Activated naive CD4-positive, alpha-beta T cell treated with anti-CD3 and anti-CD28 coated beads, Interleukin-2, amount 50 U/mL, for 72 hours (primary cell): ENCODE results near the gene PM20D1. TPM values are rescaled to one million over a fixed set of nuclear protein-coding genes. Genes with fewer than 3 reads are reported as not detected.
A peak's percentile ranks its signal among the peaks of the same experiment; 100 is the strongest.
"Not testable (repeated sequence)": the region's sequence is repeated elsewhere in the genome, so short reads cannot be mapped to it uniquely, and the experiment has no call there.

Source experiments
- ATAC-seq, 2 donors: fragments of 150-1000 bp; cut with Tn5 transposase; 2 replicates each; pipeline ENCODE4 v1.10.0; 2021; ENCODE audit warnings: mild to moderate bottlenecking in 2 of 2, moderate library complexity in 2 of 2
- DNase-seq, 2 donors: peaks; one replicate each; pipeline ENCODE4 v3.0.0; 2021 to 2022; ENCODE audit warnings: low spot score in 2 of 2
- H3K27ac Mint-ChIP-seq, 2 donors: one replicate each; pipeline ENCODE4 v1.8.0; 2022; ENCODE audit warnings: mild to moderate bottlenecking in 2 of 2, mixed read lengths in 2 of 2
- H3K36me3 Mint-ChIP-seq, 2 donors: one replicate each; pipeline ENCODE4 v1.8.0; 2022; ENCODE audit warnings: mixed read lengths in 2 of 2
- H3K9me3 Mint-ChIP-seq, 2 donors: one replicate each; pipeline ENCODE4 v1.8.0; 2022; ENCODE audit warnings: mixed read lengths in 2 of 2
- total RNA-seq, 2 donors: library from RNA; stranded (reverse); gene quantifications; one replicate each; pipeline ENCODE4 v1.2.3, GENCODE V29; 2022

PM20D1 gene, protein sequence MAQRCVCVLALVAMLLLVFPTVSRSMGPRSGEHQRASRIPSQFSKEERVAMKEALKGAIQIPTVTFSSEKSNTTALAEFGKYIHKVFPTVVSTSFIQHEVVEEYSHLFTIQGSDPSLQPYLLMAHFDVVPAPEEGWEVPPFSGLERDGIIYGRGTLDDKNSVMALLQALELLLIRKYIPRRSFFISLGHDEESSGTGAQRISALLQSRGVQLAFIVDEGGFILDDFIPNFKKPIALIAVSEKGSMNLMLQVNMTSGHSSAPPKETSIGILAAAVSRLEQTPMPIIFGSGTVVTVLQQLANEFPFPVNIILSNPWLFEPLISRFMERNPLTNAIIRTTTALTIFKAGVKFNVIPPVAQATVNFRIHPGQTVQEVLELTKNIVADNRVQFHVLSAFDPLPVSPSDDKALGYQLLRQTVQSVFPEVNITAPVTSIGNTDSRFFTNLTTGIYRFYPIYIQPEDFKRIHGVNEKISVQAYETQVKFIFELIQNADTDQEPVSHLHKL
- total RNA-seq = under 1 TPM; 0.35 to 0.73 TPM

DNA sequence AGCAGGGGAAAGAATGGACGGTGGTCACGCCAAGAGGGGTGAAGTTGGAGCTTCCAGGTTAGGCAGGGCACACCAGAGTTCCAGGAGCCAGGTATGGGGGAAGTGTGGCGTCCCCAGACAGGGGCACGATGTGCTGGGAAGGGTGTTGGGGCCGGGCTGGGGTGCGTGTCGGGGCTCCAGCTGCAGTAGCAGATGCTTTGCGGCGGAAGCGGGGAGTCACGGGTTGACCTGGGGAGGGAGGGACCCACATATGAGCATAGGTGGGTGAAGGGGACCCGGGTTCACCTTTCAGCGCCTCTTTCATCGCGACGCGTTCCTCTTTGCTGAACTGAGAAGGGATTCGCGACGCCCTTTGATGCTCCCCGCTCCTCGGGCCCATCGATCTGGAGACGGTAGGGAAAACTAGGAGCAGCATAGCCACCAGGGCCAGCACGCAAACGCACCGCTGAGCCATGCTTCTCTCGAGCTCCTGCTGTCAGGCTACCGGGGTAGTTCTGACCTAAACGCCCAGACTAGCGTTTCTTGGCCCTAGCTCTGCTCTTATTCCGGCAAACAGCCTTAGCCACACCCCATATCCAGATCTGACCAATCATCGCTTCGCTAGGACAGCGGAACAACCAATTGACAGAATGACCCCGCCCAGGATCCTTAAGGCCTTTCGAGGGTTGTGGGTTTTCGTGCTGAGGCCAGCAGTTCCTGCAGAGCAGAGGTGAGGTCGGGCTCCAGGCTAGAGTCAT lies at the start of gene PM20D1:
Gene PM20D1, minus strand, starts transcription at position 514 of the 737 bp plus-strand sequence. Its CDS starts 60 bp downstream, at position 454.
- Mint-ChIP-seq H3K9me3 (peaks cover 4 to 5% of the 10 kb centered on the region in 2 donors), H3K27ac (peak within 1 kb of the TSS; percentile 47 to 53), H3K36me3 (peaks cover 0 to 5% of the 10 kb centered on the region in 2 donors)
- DNase-seq (peak; percentile 83), ATAC-seq (peak; percentile 97 to 99)

DNA sequence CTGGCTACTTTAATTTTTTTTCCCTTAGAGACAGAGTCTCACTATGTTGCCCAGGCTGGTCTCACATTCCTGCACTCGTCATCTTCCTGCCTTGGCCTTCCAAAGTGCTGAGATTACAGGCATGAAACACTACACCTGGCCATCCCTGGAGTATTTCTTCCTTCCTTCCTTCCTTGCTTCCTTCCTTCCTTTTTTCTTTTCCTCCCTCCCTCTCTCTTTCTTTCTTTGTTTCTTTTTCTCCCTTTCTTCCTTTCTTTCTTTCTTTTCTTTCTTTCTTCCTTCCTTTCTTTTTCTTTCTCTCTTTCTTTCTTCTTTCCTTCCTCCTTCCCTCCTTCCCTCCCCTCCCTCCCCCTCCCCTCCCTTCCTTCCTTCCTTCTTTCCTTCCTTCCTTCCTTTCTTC lies 46.4 kb upstream of the PM20D1 start:
- Mint-ChIP-seq H3K9me3 (peaks cover 14 to 15% of the 10 kb centered on the region in 2 donors), H3K36me3 (peaks cover 12% of the 10 kb centered on the region in 2 donors), H3K27ac (no peak overlapping the region)
- ATAC-seq (no peak), DNase-seq (no peak)

DNA sequence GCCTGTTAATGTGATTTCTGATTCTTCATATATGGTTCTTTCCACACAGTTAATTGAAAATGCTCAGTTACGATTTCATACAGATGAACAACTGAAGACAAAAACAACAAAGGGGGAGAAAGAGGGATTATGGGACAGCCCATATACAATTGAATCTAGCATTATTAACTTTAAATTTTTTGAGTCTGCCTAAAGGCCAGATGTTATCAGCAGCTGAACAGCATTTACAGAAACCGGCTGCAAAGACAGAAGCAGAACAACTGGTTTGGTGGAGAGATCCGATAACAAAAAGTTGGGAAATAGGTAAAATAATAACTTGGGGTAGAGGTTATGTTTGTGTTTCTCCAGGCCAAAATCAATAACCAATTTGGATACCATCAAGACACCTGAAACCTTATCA lies 44.2 kb upstream of the PM20D1 start:
- H3K36me3 Mint-ChIP-seq = peaks cover 20 to 22% of the 10 kb centered on the region in 2 donors
- DNase-seq, H3K27ac Mint-ChIP-seq, ATAC-seq: not testable (repeated sequence)
- H3K9me3 Mint-ChIP-seq = peaks cover 20 to 22% of the 10 kb centered on the region in 2 donors

DNA sequence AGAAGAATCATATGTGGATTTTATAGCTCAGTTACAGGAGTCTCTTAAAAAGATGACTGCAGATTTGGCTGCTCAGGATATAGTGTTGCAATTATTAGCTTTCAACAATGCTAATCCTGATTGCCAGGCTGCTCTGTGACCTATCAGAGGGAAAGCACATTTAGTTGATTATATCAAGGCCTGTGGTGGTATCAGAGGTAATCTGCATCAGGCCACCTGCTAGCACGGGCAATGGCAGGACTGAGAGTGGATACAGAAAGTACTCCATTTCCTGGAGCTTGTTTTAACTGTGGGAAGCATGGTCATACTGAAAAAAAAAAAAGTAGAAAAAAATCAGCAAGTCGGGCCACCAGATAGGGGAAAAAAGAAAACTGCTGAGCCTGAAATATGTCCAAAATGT lies 42.2 kb upstream of the PM20D1 start:
- DNase-seq, H3K27ac Mint-ChIP-seq, ATAC-seq: not testable (repeated sequence)
- Mint-ChIP-seq H3K36me3 (peaks cover 22 to 23% of the 10 kb centered on the region in 2 donors), H3K9me3 (peaks cover 22 to 26% of the 10 kb centered on the region in 2 donors)

DNA sequence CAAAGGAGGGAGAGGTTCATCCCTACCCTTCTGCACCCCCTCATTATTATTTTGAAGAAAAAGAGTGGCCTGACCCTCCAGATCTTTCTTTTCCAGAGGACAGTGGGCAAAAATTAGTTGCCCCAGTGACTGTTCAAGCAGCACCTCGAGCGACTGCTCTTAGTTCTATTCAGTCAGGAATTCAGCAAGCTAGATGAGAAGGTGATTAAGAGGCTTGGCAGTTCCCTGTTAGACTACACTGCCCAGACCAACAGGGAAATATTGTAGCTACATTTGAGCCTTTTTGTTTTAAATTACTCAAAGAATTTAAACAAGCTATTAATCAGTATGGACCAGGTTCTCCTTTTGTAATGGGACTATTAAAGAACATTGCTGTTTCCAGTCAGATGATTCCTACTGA lies 41.5 kb upstream of the PM20D1 start:
- ATAC-seq, H3K27ac Mint-ChIP-seq, DNase-seq: not testable (repeated sequence)
- peaks cover 17 to 22% of the 10 kb centered on the region in 2 donors for H3K36me3 Mint-ChIP-seq
- H3K9me3 Mint-ChIP-seq = peaks cover 15 to 22% of the 10 kb centered on the region in 2 donors

DNA sequence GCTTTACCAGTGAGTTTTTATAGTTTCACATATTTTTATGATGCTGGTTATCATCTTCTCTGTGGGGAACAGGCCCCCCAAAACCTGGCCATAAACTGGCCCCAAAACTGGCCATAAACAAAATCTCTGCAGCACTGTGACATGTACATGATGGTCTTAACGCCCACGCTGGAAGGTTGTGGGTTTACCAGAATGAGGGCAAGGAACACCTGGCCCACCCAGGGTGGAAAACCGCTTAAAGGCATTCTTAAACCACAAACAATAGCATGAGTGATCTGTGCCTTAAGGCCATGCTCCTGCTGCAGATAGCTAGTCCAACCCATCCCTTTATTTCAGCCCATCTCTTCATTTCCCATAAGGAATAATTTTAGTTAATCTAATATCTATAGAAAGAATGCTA lies 40.7 kb upstream of the PM20D1 start:
- ATAC-seq, DNase-seq, H3K27ac Mint-ChIP-seq: not testable (repeated sequence)
- Mint-ChIP-seq H3K36me3 (peaks cover 10 to 22% of the 10 kb centered on the region in 2 donors), H3K9me3 (peaks cover 9 to 16% of the 10 kb centered on the region in 2 donors)

DNA sequence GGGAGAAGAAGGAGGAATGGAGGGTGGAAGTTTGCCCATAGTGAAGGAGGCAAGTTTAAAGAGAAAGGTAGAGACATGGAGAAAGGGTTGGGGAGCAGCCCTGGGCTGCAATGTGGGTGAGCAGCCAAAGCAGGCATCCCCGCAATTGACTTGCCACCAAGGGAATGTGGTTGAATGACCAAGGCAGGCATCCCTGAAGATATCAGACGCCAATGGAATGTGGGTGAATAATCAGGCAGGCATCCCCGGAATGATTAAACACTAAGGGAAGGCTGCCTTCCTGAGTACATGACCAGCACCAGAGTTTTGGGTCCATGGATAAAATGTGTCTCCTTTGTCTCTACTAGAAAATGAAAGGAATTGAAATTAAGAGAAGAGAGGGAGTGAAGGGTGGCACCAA lies 39.8 kb upstream of the PM20D1 start:
- DNase-seq, ATAC-seq: not testable (repeated sequence)
- H3K36me3 Mint-ChIP-seq = peaks cover 10 to 18% of the 10 kb centered on the region in 2 donors
- H3K27ac Mint-ChIP-seq = peak overlapping the region in 1 of 2 donors; percentile 40
- peaks cover 9 to 13% of the 10 kb centered on the region in 2 donors for H3K9me3 Mint-ChIP-seq

DNA sequence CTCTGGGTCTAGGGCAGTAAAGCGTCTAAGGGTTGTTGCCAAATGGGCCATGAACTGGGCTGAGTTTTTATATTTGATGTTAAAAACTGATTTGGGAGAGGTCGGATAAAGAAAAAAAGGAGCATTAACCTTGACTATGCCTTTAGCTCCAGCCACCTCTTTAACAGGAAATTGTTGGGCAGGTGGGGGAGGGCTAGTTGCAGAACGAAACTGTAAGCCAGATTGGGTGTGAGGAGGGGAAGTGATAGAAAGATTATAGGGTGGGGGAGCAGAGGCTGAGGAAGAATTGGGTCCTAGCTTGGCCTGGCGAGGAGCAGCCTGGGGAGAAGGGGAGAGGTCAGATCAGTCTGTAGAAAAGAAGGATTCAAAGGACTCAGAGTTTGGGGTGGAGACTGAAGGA lies 39.1 kb upstream of the PM20D1 start:
- not testable (repeated sequence) for ATAC-seq, H3K27ac Mint-ChIP-seq, DNase-seq
- Mint-ChIP-seq H3K36me3 (peaks cover 10 to 13% of the 10 kb centered on the region in 2 donors), H3K9me3 (peaks cover 9 to 13% of the 10 kb centered on the region in 2 donors)

DNA sequence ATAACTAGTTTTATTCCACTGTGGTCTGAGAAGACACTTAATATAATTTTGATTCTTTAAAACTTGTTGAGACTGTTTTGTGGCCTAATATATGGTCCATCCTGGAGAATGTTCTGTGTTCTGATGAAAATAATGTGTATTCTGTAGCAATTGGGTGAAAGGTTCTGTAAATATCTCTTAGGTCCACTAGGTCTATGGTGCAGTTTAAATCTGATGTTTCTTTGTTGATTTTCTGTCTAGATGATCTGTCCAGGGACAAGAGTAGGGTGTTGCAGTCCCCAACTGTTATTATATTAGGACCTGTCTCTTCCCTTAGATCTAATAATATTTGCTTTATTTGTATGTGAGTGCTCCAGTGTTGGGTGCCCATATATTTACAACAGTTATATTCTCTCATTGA lies 33.9 kb upstream of the PM20D1 start:
- ATAC-seq = no peak
- Mint-ChIP-seq H3K27ac (no peak overlapping the region), H3K36me3 (peaks cover 14% of the 10 kb centered on the region in 2 donors), H3K9me3 (peaks cover 10 to 12% of the 10 kb centered on the region in 2 donors)
- no peak for DNase-seq

DNA sequence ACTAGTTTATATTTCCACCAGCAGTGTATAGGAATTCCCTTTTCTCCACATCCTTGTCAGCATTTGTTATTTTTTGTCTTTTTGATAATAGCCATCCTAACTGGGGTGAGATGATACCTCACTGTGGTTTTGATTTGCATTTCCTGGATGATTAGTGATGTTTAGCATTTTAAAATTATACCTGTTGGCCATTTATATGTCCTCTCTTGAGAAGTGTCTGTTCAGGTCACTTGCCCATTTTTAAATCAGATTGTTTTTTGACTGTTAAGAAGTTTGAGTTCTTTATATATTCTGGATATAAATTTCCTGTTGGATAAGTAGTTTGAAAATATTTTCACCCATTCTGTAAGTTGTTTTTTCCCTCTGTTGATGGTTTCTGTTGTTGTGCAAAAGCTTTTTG lies 31.0 kb upstream of the PM20D1 start:
- Mint-ChIP-seq H3K36me3 (peaks cover 21 to 22% of the 10 kb centered on the region in 2 donors), H3K9me3 (peaks cover 16 to 18% of the 10 kb centered on the region in 2 donors), H3K27ac (no peak overlapping the region)
- DNase-seq (no peak), ATAC-seq (no peak)

DNA sequence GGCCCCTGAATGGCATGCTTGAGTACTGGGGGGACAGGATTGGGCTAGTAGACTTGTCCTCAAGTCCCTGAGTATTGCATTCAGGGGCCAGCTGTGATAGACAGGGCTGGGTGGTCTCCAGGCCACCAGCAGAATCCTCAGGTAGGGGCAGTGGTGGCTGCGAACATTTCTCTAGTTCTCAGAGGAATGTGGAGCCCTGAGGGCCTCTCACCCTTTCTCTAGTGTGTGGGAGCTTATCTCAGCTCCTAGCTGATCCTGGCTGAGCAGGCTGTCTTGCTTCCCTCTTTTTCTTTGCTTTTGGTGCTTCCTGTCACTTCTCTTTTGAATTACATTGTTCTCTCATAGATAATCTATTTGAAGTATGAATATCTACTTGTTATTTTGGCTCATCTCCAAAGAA lies 30.0 kb upstream of the PM20D1 start:
- H3K27ac Mint-ChIP-seq = no peak overlapping the region
- peaks cover 21 to 22% of the 10 kb centered on the region in 2 donors for H3K36me3 Mint-ChIP-seq
- DNase-seq (no peak), ATAC-seq (no peak)
- H3K9me3 Mint-ChIP-seq = peaks cover 16 to 18% of the 10 kb centered on the region in 2 donors

DNA sequence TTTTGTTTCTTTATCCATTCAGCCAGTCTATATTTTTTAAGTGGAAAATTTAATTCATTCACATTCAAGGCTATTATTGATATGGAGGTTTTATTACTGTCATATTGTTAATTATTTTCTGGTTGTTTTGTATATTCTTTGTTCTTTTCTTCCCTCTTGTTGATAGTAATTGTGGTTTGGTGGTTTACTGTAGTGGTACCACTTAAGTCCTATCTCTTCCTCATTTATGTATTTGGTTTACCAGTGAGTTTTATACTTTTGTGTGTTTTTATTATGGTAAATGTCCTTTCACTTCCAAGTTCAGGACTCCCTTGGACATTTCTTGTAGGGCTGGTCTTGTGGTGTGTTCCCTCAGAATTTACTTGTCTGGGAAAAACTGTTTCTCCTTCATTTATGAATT lies 28.1 kb upstream of the PM20D1 start:
- Mint-ChIP-seq H3K9me3 (peaks cover 16 to 18% of the 10 kb centered on the region in 2 donors), H3K27ac (no peak overlapping the region), H3K36me3 (peaks cover 21 to 22% of the 10 kb centered on the region in 2 donors)
- ATAC-seq = no peak
- no peak for DNase-seq

DNA sequence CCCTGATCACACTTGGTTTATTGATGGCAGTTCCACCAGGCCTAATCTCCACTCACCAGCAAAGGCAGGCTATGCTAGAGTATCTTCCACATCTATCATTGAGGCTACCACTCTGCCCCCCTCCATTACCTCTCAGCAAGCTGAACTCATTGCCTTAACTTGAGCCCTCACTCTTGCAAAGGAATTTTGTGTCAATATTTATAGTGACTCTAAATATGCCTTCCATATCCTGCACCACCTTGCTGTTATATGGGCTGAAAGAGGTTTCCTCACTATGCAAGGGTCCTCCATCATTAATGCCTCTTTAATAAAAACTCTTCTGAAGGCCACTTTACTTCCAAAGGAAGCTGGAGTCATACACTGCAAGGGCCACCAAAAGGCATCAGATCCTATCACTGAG lies 23.2 kb upstream of the PM20D1 start:
- H3K27ac Mint-ChIP-seq, H3K9me3 Mint-ChIP-seq, ATAC-seq, DNase-seq, H3K36me3 Mint-ChIP-seq: not testable (repeated sequence)

DNA sequence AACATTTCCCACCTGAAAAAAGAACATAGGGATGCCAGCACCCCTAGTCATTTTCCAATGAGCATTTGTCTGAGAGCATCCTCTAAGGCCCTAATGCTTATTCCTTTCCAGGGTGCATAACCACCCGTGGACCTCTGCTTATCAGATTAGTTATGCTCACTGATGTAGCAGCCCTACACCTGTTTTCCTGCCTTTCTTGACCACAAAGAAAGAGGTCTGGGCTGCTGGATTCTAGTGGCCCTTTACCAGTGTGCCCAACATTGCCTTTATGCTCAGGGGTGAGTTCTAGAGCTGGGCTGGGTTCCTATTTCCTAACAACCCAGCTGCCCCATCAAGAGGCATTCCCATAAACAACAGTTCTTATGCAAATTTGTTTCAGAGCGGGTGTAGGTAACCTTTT lies 20.3 kb upstream of the PM20D1 start:
- Mint-ChIP-seq H3K36me3 (no peaks in the 10 kb centered on the region), H3K9me3 (no peaks in the 10 kb centered on the region), H3K27ac (no peak overlapping the region)
- DNase-seq (no peak), ATAC-seq (no peak)

DNA sequence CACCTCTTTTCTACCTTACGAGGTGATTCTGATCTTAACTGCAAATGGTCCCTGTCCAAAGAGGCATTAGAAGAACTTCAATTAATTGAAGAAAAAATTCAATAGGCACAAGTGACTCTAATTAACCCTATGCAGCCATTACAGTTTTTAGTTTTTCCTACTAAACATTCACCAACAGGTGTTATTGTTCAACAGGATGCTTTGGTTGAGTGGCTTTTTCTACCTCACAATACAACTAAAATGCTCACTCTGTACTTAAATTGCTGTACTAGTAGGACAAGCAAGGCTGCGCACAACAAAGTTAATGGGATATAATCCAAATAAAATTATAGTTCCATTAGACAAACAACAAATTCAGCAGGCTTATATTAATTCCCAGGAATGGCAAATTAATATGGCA lies 11.6 kb upstream of the PM20D1 start:
- no peaks in the 10 kb centered on the region for H3K36me3 Mint-ChIP-seq
- H3K27ac Mint-ChIP-seq = no peak overlapping the region
- no peak for DNase-seq
- ATAC-seq = no peak
- no peaks in the 10 kb centered on the region for H3K9me3 Mint-ChIP-seq

DNA sequence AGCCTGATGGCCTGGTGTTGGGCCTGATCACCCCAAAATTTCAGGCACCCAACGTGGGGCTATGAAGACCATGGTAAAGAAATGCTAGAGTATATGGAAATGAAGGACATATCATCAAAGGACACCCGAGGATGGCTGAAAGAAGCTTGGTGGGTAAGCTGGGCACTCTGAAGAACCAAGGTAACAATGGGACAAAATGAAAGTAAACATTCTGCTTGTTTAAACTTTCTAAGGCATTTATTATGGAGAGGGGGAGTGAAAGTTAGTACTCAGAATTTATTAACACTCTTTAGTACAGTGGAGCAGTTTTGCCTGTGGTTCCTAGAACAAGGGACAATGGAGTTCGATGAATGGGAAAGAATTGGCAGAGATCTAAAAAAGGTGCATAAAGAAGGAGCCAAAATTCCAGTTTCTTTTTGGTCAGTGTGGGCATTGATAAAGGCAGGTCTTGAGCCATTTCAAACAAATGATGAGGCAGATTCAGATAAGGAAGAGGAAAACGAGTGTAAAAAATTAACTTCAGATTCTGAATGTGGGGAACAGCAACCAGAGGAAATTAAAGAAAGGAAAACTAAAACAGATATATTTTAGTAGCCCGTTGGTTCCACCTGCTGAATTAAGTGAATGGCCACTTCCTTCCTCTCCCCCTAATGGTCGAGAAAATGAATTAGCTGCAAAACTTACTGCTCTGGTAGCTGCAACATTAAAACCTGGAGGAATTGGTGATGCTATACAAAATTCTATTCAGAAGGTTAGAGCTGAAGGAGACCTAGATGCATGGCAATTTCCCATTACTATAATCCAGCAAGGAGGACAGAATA lies 8.4 kb upstream of the PM20D1 start:
- Mint-ChIP-seq H3K36me3 (peaks cover 0 to 9% of the 10 kb centered on the region in 2 donors), H3K9me3 (peaks cover 7 to 9% of the 10 kb centered on the region in 2 donors), H3K27ac (no peak overlapping the region)
- DNase-seq = no peak
- no peak for ATAC-seq
